Suppressor macrophage (primary cell): ENCODE measurements around the gene AFAP1L1.
A peak's percentile ranks its signal among the peaks of the same experiment; 100 is the strongest.
"Not testable (repeated sequence)": the region's sequence is repeated elsewhere in the genome, so short reads cannot be mapped to it uniquely, and the experiment has no call there.

Experiments
- DNase-seq, 4 experiments: peaks; one replicate each; pipeline ENCODE4 v3.0.0-alpha.2; 2020 to 2022

AFAP1L1 gene

GRCh38 chr5:149261246-149261645, 10.4 kb upstream of the AFAP1L1 start:
- DNase-seq = peak; percentile 32 to 61 (median 54)

DNA sequence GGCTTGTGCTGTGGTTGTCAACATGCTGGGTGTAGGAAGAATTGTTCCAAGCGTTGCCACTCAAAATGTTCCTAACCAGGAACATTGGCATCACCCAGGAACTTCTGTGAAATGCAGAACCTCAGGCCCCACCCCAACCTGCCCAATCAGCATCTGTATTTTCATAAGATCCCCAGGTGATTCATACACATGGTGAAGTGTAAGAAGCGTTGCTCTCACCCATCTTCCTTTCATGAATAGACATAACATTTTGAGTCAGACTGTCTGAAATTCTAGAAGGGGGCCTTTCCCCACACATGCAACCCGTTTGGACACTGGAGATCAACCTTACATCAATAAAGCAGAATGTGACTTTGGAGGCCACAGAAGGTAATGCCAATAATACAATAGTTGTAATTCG, 9.3 kb upstream of the AFAP1L1 start:
- DNase-seq = no peak

GRCh38 chr5:149264439-149265067, 7.1 kb upstream of the AFAP1L1 start:
- no peak for DNase-seq

DNA sequence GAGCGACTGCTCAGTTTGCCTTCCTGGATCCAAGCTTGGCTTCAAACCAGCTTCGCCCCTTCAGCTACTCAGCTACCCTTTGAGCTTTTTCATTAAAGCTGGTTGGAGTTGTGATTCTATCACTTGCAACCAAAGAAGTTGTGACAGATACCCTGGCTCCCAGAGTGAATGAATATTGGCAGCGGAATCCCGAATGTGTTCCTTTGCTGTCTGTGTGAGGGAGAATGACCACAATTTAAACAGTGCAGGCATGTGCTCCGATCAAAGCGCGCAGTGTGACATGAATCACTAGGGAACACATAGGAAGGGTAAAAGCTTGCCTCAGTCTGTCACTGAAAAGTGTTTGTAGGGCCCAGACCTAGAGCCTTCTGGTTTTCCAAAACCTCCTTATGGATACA, 6.6 kb upstream of the AFAP1L1 start:
- no peak for DNase-seq

DNA sequence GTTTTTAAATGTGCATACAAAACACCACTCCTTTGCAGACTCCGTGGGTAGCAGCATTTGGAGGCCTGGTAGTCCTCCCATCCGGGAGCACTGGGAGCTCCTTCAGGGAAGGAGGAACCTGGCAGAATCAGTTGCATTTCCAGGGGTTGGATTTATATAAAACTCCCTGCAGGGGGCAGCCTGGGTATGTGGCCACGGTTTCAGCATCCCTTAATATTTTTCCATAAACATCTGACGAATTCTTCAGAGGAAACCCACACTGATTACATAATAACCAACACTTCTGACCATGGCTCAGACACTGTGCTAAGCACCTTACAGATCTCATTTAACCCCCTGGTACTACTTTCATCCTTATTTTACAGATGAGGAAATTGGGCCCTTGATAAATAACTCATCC, 6.1 kb upstream of the AFAP1L1 start:
- peak; percentile 63 to 83 (median 75) for DNase-seq

- no peak for DNase-seq
Observed at GRCh38 chr5:149267241-149267973, 4.3 kb upstream of the AFAP1L1 start.

GRCh38 chr5:149268928-149269557, 2.6 kb upstream of the AFAP1L1 start:
- DNase-seq = peak; percentile 43 to 91 (median 72)

GRCh38 chr5:149271195-149271715, 404 bp upstream of the AFAP1L1 start:
- DNase-seq = peak in 3 of 4 experiments; percentile 10 to 39 (median 31)

- DNase-seq = not testable (repeated sequence)
Observed at GRCh38 chr5:149272781-149273180, 1.1 kb downstream of the AFAP1L1 start.

DNA sequence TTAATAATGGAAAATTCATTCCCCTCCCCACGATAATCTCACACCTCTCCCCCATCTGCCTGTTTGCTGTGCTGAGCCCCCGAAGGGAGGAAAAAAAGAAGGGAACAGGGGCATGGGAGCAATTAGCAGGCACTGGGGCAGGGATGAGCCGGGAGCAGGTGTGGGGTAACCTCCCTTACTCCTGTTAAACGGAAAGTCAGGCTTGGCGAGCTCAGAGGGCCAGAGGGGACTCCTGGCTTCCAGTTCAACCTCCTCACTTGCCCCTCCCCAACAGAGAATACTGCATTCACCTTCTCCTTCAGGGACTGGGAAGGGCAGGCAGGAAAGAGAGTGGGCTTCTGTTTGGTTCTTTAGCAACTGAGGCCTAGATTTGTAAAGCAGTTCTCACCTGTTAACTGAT, 1.6 kb downstream of the AFAP1L1 start:
- no peak for DNase-seq

DNA sequence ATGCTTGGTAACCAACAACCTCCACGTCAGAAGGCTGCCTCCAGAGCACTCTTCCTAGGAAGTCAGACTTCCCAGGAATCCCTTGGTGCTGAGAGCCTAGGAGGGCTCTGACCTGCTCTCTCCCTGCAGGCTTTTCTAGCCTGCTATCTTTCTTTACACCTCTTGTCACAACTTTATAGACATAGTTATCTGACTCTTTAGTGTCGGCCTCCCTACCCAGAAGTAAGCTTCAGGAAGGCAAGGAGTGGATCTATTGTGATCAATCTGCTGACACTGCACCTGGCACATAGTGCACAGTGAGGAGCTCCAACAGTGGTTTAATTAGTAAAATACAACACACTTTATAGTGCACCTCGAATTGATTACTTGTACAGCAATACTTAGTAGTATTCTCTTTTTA, 2.3 kb downstream of the AFAP1L1 start:
- DNase-seq = no peak

GRCh38 chr5:149274939-149275338, 3.3 kb downstream of the AFAP1L1 start:
- peak; percentile 30 to 57 (median 38) for DNase-seq

GRCh38 chr5:149277801-149278200, 6.1 kb downstream of the AFAP1L1 start:
- DNase-seq = peak; percentile 55 to 84 (median 79)

DNA sequence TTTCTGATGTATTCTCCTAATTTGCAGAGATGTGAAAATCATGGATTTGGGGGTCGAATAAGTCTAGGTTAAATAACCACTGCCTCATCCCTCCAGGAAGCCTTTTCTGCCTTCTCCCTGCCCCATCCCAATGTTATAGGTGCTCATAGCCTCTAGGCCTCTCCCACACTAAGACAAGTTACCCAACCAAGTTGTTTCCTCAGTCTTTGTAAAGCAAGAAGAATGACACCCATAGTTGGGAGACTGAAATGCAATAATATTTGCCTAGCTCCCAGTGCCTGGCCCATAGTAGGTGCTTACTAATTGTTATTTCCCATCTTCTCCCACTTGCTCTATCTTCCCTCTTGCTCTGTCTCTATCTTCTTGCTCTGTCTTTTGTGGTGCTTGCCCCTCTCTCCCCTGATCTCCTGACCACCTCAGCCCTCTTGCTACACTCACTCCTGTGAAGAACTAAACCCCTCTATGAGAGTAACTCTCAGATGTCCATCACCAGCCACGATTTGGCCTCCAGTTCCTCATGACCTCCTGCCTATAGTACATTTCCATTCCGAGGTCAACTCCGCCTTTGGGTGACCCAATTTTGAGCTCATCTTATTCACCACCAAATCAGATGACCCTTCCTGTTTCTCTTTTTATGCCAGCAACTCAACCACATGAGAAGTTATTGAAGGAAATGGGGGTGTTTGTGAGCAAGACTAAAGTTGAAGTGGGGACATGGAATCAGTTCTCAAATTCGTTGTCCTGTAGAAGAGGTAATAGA, 7.0 kb downstream of the AFAP1L1 start:
- DNase-seq = peak; percentile 76 to 94 (median 88)

GRCh38 chr5:149279661-149280060, 8.0 kb downstream of the AFAP1L1 start:
- peak; percentile 23 to 70 (median 52) for DNase-seq

DNA sequence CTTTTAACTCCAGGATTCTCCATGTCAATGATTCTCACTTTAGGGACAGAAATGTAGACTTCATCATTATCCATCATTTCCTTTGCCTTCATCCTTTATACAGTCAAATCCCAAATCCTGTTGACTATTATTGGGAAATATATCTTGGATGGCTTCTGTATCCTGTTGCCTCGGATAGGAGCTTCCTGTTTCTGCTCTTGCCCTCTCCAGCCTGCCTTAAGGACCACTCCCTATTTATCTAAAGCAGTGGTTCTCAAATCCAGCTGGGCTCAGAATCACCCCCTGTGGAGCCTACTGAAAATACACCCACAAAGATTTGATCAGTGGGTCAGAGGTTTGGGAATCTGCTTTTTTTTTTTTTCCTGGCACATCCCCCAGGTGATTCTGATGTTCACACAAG, 8.5 kb downstream of the AFAP1L1 start:
- no peak for DNase-seq

- no peak for DNase-seq
Observed at GRCh38 chr5:149280802-149281201, 9.1 kb downstream of the AFAP1L1 start.

- no peak for DNase-seq
Observed at GRCh38 chr5:149282027-149282965, 10.6 kb downstream of the AFAP1L1 start.

DNA sequence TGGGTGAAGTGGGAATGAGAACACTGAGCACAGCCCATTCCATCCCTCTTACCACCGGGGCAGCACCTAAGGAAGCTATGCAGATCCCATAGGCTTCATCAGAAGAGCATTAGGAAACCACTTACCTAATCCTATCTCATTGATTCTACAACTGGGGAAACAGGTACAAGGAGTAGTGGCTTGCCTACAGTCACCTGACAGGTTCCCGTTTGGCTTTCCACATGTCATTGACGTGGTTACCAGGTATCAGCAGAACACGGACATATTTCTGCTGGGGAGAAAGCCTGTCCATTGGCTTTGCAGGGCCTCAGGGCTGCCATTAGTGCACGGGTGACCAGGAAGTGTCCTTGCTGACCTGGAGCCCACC, 11.3 kb downstream of the AFAP1L1 start:
- DNase-seq = no peak

DNA sequence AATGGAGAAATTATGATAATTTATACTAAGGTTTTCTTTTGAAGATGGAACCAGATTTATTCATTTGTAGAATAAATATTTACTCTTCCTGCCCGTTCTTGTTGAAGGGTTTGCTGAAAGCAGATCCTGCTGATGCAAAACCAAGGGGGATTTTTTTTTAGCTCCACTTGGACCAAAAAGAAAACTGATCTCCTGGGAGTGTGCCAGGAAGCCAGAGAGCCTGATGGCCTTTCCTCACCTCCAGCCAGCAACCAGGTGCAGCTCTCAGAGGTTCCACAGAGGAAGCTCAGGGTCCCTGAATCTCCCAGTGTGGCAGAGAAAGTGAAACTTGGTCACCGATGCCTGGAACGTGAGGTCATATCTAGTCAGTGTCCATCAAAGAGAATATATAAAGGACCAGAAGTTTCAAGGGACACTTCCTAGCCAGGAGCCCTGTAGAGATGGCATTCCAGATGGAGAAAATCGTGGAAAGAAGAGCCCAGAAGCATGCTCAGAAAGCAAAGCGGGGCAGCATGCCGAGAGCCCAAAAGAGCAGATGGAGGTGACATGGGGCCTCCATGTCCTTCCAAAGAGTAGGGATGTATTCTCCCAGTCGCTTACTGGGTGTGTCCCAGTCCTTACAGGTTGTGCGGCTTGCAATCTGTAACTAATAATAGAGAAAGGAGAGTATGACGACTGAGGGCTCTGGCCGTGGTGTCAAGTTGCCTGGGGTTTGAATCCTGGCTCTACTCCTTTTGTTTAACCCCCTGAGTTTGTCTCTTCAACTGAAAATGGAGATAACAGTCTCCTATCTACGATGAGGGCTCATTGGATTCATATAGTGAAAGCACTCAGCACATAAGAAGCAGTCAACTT, 12.2 kb downstream of the AFAP1L1 start:
- DNase-seq = no peak

DNA sequence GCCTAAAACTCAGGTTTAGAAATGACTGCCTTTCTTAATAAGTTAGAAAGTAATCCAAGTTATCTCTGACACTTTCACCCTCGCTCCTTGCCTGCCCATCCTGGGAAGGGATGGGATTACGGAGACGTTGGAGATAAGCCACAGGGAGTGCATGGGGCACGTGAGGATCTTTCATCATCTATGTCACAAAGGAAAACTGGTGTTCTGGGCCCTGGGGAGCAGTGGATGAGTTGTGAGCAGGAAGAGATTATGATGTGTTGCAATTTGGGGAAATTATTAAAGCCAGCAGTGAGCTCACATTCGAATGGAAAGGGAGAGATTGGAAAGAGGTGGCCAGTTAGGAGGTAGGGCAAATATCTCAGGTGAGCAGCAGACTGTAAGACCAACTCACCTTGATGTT, 12.8 kb downstream of the AFAP1L1 start:
- DNase-seq = peak in 1 of 4 experiments; percentile 26
